Spleen (tissue), 7 donors: ENCODE results near the gene FAM171A2.

Experiments
- POLR2A ChIP-seq, 3 donors: fragments of 450-650 bp; IDR thresholded peaks; one replicate each; pipeline ENCODE4 v1.5.1; 2017; ENCODE audit warnings: antibody characterized with exemption in 3 of 3, mild to moderate bottlenecking in 1 of 3
- POLR2AphosphoS5 ChIP-seq, 3 donors: sonication (generic); formaldehyde crosslinking; IDR thresholded peaks; one replicate each; pipeline ENCODE4 v1.5.1; 2017; ENCODE audit warnings: antibody characterized with exemption in 3 of 3
- TF ChIP-seq, protein P1 (sequence below), 11 experiments: fragments of 200-600 bp in 7 of 11; fragments of 450-650 bp in 4 of 11; sonication (generic) in 4 of 11; IDR thresholded peaks in 8 of 11; conservative IDR thresholded peaks in 3 of 11; 1 replicate in 7 of 11; 2 replicates in 4 of 11; pipeline versions ENCODE4 v1.4.0 to v1.8.0; 2016 to 2021; ENCODE audit warnings: antibody characterized with exemption in 11 of 11, inconsistent platforms in 4 of 11, mild to moderate bottlenecking in 1 of 11
- donor health status: DM: no; HTN: no; CAD: no; lungs with moderate emphysema.
- donor health status: DM: no; HTN: no; CAD: no.
- donor health status: DM: no; HTN: no; CAD: no.

DNA sequence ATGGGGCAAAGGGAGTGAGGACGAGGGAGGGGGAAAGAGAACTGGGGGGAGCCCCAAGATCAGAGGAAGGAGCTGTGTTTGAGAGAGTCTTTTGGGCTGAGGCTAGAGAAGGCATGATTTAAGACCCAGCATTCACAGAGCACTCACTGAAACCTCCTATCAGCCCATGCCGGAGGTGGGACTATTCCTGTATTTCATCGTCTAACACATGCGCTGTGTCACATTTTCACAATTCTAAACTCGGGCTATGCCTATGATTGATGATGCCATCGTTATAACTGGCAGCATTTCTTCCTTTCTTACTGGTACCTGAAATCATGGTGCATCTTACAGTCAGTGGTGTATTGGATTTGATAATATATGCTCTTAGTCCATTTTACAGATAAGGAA, 3.5 kb downstream of the FAM171A2 start:
- TF ChIP-seq, protein P1, sequence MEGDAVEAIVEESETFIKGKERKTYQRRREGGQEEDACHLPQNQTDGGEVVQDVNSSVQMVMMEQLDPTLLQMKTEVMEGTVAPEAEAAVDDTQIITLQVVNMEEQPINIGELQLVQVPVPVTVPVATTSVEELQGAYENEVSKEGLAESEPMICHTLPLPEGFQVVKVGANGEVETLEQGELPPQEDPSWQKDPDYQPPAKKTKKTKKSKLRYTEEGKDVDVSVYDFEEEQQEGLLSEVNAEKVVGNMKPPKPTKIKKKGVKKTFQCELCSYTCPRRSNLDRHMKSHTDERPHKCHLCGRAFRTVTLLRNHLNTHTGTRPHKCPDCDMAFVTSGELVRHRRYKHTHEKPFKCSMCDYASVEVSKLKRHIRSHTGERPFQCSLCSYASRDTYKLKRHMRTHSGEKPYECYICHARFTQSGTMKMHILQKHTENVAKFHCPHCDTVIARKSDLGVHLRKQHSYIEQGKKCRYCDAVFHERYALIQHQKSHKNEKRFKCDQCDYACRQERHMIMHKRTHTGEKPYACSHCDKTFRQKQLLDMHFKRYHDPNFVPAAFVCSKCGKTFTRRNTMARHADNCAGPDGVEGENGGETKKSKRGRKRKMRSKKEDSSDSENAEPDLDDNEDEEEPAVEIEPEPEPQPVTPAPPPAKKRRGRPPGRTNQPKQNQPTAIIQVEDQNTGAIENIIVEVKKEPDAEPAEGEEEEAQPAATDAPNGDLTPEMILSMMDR (IDR thresholded peaks at IDR 0.05 in 8 of 11, conservative IDR thresholded peaks at IDR 0.05 in 3 of 11), result no peak
- TF ChIP-seq POLR2A (IDR thresholded peaks at IDR 0.05), result no peak
- no peak for TF ChIP-seq POLR2AphosphoS5 (IDR thresholded peaks at IDR 0.05)
